K562 (cell line): ENCODE data around the gene CCDC88C.

Source experiments
- CEBPB ChIP-seq: fragments of 450-650 bp; IDR thresholded peaks from 2 replicates; pipeline ENCODE4 v1.6.1; 2016; ENCODE audit warnings: missing genetic modification characterization, missing compliant biosample characterization
- CHD2 ChIP-seq: IDR thresholded peaks from 2 replicates; pipeline ENCODE4 v1.6.1; 2011; ENCODE audit warnings: low read depth, low read length
- CREB5 ChIP-seq: fragments of 250-450 bp; sonication (Bioruptor Pico); IDR thresholded peaks from 2 replicates; pipeline ENCODE4 v1.5.0; 2020; ENCODE audit warnings: mild to moderate bottlenecking
- CTCF ChIP-seq, 3 experiments: IDR thresholded peaks in 2 of 3; conservative IDR thresholded peaks in 1 of 3; 2 replicates each; pipeline ENCODE4 v1.5.1; 2011 to 2012; ENCODE audit warnings: low read length in 3 of 3, mild to moderate bottlenecking in 3 of 3, control low read depth in 2 of 3, improper control_type of control experiment in 1 of 3, inconsistent platforms in 1 of 3, low read depth in 1 of 3, mixed read lengths in 1 of 3, moderate library complexity in 1 of 3; ENCODE audit not compliant: insufficient read depth in 2 of 3
- FOXM1 ChIP-seq, 2 experiments: fragments of 450-650 bp in 1 of 2; sonication (generic) in 1 of 2; formaldehyde crosslinking in 1 of 2; IDR thresholded peaks; 2 replicates each; pipeline versions ENCODE4 v1.6.1 to v1.9.0; 2017 to 2022; ENCODE audit warnings: low read depth in 2 of 2, mild to moderate bottlenecking in 2 of 2, missing genetic modification reagents in 1 of 2, moderate library complexity in 1 of 2
- GATA2 ChIP-seq: sonication (generic); formaldehyde crosslinking; IDR thresholded peaks from 2 replicates; pipeline ENCODE4 v1.4.0; 2020; ENCODE audit warnings: mild to moderate bottlenecking, missing genetic modification reagents
- KDM5B ChIP-seq: fragments of 200-600 bp; sonication (generic); IDR thresholded peaks from 2 replicates; pipeline ENCODE4 v1.6.1; 2012; ENCODE audit warnings: low read depth, mild to moderate bottlenecking, moderate library complexity, low read length, control low read depth, inconsistent platforms; ENCODE audit not compliant: insufficient replicate concordance
- MAFF ChIP-seq: IDR thresholded peaks from 2 replicates; pipeline ENCODE4 v1.6.1; 2012; ENCODE audit warnings: low read length, improper control_type of control experiment
- MXD1 ChIP-seq: fragments of 250-450 bp; sonication (Bioruptor Pico); IDR thresholded peaks from 2 replicates; pipeline ENCODE4 v1.8.0; 2021; ENCODE audit warnings: borderline replicate concordance, mild to moderate bottlenecking, moderate library complexity; ENCODE audit not compliant: poor library complexity, severe bottlenecking
- PKNOX1 ChIP-seq: fragments of 450-650 bp; IDR thresholded peaks from 2 replicates; pipeline ENCODE4 v1.6.1; 2016
- RNF2 ChIP-seq: sonication (generic); IDR thresholded peaks from 2 replicates; pipeline ENCODE4 v1.6.1; 2016
- RUNX1 ChIP-seq: sonication (generic); IDR thresholded peaks from 2 replicates; pipeline ENCODE4 v1.6.1; 2016; ENCODE audit warnings: antibody characterized with exemption, low read depth
- SP1 ChIP-seq: sonication (generic); formaldehyde crosslinking; IDR thresholded peaks from 2 replicates; pipeline ENCODE4 v1.8.1; 2022; ENCODE audit warnings: mild to moderate bottlenecking, missing genetic modification reagents
- SP2 ChIP-seq: IDR thresholded peaks from 2 replicates; pipeline ENCODE4 v1.6.1; 2011; ENCODE audit warnings: mild to moderate bottlenecking, low read depth, low read length, moderate library complexity; ENCODE audit not compliant: poor library complexity, severe bottlenecking; ENCODE audit errors: extremely low read depth

- TF ChIP-seq MXD1 (CRISPR knock-in tag) = no peak
- TF ChIP-seq GATA2 = no peak
- no peak for TF ChIP-seq CREB5 (CRISPR knock-in tag)
- TF ChIP-seq RUNX1 = no peak
- no peak for TF ChIP-seq CTCF (IDR thresholded peaks at IDR 0.05 in 2 of 3, conservative IDR thresholded peaks at IDR 0.05 in 1 of 3; ENCODE audit: insufficient read depth in 2 of 3, low read depth in 1 of 3, low read length in 3 of 3)
- TF ChIP-seq PKNOX1 = no peak
- TF ChIP-seq CHD2 = no peak
- no peak for TF ChIP-seq RNF2
- no peak for TF ChIP-seq SP1
- TF ChIP-seq CEBPB (tag) = no peak
- no peak for TF ChIP-seq FOXM1 (IDR thresholded peaks at IDR 0.05; ENCODE audit: low read depth)
- TF ChIP-seq FOXM1 (CRISPR knock-in tag; IDR thresholded peaks at IDR 0.05; ENCODE audit: low read depth) = no peak
- TF ChIP-seq SP2 = no peak
- TF ChIP-seq KDM5B = no peak
- TF ChIP-seq MAFF = no peak
Measured at GRCh38 chr14:91254461-91254860, 163.2 kb downstream of the CCDC88C start.
